Upper lobe of left lung (tissue), 4 donors: ENCODE measurements around the gene SATB2.

Experiments
- POLR2A ChIP-seq, 4 donors: fragments of 450-650 bp; IDR thresholded peaks; one replicate each; pipeline ENCODE4 v1.5.1; 2016 to 2017; ENCODE audit warnings: antibody characterized with exemption in 4 of 4, mild to moderate bottlenecking in 2 of 4
- POLR2AphosphoS5 ChIP-seq, 2 donors: sonication (generic); formaldehyde crosslinking; IDR thresholded peaks; one replicate each; pipeline ENCODE4 v1.5.1; 2017; ENCODE audit warnings: antibody characterized with exemption in 2 of 2
- TF ChIP-seq, protein P1 (sequence below), 6 experiments: fragments of 450-650 bp in 4 of 6; fragments of 200-600 bp in 2 of 6; sonication (generic) in 2 of 6; IDR thresholded peaks; one replicate each; pipeline ENCODE4 v1.5.1; 2016 to 2019; ENCODE audit warnings: antibody characterized with exemption in 6 of 6

DNA sequence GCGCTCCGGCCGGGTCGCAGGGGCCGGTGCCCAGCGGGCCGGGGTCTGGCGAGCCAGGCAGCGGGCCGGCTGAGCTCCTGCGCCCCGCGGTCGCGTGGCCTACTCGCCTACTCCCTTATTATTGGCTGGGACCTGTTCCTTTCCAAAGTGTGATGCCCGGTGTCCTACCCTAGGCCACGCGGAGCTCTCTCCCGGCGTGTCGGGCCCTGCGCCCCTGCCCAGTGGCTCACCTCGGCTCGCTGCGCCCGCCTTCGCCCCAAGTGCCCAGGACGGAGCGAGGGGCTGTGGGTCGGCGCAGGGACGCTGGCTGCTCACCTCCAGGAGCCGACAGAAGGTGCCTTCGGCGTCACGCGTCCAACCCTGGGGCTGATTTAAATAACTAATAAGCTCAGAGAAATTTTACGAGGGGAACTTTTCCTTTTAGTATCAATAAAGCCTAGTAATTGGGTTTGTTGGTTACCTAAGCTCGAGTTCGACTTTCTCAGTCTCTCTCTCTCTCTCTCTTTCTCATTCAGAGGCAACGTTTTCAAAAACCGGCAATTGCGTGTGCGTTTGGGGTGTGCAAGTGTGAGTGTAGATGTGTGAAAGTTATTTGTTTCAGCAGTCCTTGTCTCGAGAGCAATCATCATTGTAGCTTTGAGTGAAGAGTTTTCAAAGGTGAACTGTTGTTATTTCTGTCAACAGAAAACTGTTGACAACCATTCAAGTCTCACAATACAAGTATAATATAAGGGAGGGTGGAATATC lies 7.0 kb upstream of the SATB2 start:
- TF ChIP-seq, protein P1, sequence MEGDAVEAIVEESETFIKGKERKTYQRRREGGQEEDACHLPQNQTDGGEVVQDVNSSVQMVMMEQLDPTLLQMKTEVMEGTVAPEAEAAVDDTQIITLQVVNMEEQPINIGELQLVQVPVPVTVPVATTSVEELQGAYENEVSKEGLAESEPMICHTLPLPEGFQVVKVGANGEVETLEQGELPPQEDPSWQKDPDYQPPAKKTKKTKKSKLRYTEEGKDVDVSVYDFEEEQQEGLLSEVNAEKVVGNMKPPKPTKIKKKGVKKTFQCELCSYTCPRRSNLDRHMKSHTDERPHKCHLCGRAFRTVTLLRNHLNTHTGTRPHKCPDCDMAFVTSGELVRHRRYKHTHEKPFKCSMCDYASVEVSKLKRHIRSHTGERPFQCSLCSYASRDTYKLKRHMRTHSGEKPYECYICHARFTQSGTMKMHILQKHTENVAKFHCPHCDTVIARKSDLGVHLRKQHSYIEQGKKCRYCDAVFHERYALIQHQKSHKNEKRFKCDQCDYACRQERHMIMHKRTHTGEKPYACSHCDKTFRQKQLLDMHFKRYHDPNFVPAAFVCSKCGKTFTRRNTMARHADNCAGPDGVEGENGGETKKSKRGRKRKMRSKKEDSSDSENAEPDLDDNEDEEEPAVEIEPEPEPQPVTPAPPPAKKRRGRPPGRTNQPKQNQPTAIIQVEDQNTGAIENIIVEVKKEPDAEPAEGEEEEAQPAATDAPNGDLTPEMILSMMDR (IDR thresholded peaks at IDR 0.05), result no peak
- TF ChIP-seq POLR2A (IDR thresholded peaks at IDR 0.05), result no peak
- no peak for TF ChIP-seq POLR2AphosphoS5 (IDR thresholded peaks at IDR 0.05)
